Measurements from ENCODE around the gene EFNA5.

Gene EFNA5

GRCh38 chr5:107670932-107671741 lies at the start of gene EFNA5:
EFNA5 (minus strand) TSS chr5:107670937.
- DNase-seq: peak; percentile 10

- no peak for DNase-seq
Measured at GRCh38 chr5:107719034-107719606, 48.4 kb upstream of the EFNA5 start.

GRCh38 chr5:107717816-107718215 lies 47.1 kb upstream of the EFNA5 start:
- DNase-seq: no peak

- no peak for DNase-seq
Measured at GRCh38 chr5:107713228-107713627, 42.5 kb upstream of the EFNA5 start.

- no peak for DNase-seq
Measured at GRCh38 chr5:107712359-107712870, 41.7 kb upstream of the EFNA5 start.

GRCh38 chr5:107705402-107706014 lies 34.8 kb upstream of the EFNA5 start:
- DNase-seq: no peak

- DNase-seq: no peak
Measured at GRCh38 chr5:107704681-107705401, 34.1 kb upstream of the EFNA5 start.

GRCh38 chr5:107700481-107700880 lies 29.7 kb upstream of the EFNA5 start:
- no peak for DNase-seq

GRCh38 chr5:107699425-107699824 lies 28.7 kb upstream of the EFNA5 start:
- no peak for DNase-seq

GRCh38 chr5:107698286-107698685 lies 27.5 kb upstream of the EFNA5 start:
- DNase-seq: no peak

- no peak for DNase-seq
Measured at GRCh38 chr5:107696498-107696897, 25.8 kb upstream of the EFNA5 start.

GRCh38 chr5:107696080-107696479 lies 25.3 kb upstream of the EFNA5 start:
- DNase-seq: no peak

- no peak for DNase-seq
Measured at GRCh38 chr5:107687937-107688336, 17.2 kb upstream of the EFNA5 start.

GRCh38 chr5:107687404-107687803 lies 16.7 kb upstream of the EFNA5 start:
- no peak for DNase-seq

- no peak for DNase-seq
Measured at GRCh38 chr5:107682533-107682932, 11.8 kb upstream of the EFNA5 start.

GRCh38 chr5:107680799-107681198 lies 10.1 kb upstream of the EFNA5 start:
- DNase-seq: no peak

- no peak for DNase-seq
Measured at GRCh38 chr5:107680099-107680498, 9.4 kb upstream of the EFNA5 start.

GRCh38 chr5:107676702-107677101 lies 6.0 kb upstream of the EFNA5 start:
- DNase-seq: no peak

GRCh38 chr5:107675201-107675600 lies 4.5 kb upstream of the EFNA5 start:
- DNase-seq: peak; percentile 2

GRCh38 chr5:107674655-107675054 lies 3.9 kb upstream of the EFNA5 start:
- DNase-seq: no peak

GRCh38 chr5:107673368-107674136 lies 2.8 kb upstream of the EFNA5 start:
- peak; percentile 62 for DNase-seq

GRCh38 chr5:107673039-107673367 lies 2.3 kb upstream of the EFNA5 start:
- peak; percentile 33 for DNase-seq

All from NCI-H510A treated with DMSO at 0.1 percent for 48 hours (cell line).